NCI-H1930 (cell line): ENCODE data around the gene TBX20.
"Not testable (repeated sequence)": the region's sequence is repeated elsewhere in the genome, so short reads cannot be mapped to it uniquely, and the experiment has no call there.

Experiments
- DNase-seq, 2 experiments: peaks; one replicate each; lab custom pipeline; 2025; lab: John Stamatoyannopoulos, UW

Gene TBX20

DNA sequence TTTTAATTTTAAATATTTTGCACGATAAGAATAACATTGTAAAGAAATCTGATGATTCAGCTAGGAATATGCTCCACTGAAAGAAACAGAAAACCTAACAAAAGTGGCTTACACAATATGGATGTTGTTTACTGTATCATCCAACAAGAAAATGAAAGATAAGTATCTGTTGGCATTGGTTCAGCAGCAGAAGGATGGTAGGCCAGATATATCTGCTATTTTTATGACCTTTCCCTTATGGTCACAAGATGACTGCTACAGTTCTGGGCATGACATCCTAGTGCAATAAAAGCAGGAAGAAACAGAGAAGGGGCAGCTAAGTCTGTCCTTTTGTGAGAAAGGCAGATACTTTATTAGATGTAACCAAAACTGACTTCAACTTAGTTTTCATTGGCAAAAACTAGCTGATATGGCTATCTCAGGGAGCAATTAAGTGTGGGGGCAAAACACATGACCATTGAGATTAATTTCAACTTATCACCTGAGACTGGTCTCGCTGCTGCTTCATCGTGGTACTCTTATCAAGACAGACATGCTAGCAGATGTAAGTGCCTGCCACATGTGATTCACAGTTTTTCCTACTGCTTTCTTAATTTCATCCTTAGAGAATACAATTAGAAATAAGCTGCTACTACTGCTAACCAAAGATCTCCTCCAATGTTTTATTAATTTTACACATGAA lies 92.7 kb downstream of the TBX20 start:
- not testable (repeated sequence) for DNase-seq
